HG02938 (cell line): ENCODE data around the gene IFI30.
A peak's percentile ranks its signal among the peaks of the same experiment; 100 is the strongest.

Experiments
- ATAC-seq: cut with Tn5 transposase; IDR thresholded peaks from one replicate; pipeline ENCODE4 v1.9.1; 2021; ENCODE audit warnings: mild to moderate bottlenecking, moderate library complexity; ENCODE audit not compliant: unreplicated experiment

Gene IFI30

GRCh38 chr19:18173572-18174288 is at the start of gene IFI30:
Gene IFI30, plus strand, starts transcription at chr19:18173813. Its CDS starts 29 bp downstream, at chr19:18173842.
- peak; percentile 49 for ATAC-seq

- ATAC-seq: no peak
These were observed 49.8 kb upstream of the IFI30 start for GRCh38 chr19:18123819-18124218.

GRCh38 chr19:18126097-18126496 is 47.5 kb upstream of the IFI30 start:
- ATAC-seq: no peak

GRCh38 chr19:18128044-18128443 is 45.6 kb upstream of the IFI30 start:
- no peak for ATAC-seq

GRCh38 chr19:18128805-18129204 is 44.8 kb upstream of the IFI30 start:
- ATAC-seq: no peak

GRCh38 chr19:18130523-18131242 is 42.9 kb upstream of the IFI30 start:
- no peak for ATAC-seq

- no peak for ATAC-seq
These were observed 41.6 kb upstream of the IFI30 start for GRCh38 chr19:18131841-18132596.

GRCh38 chr19:18135712-18136584 is 37.7 kb upstream of the IFI30 start:
- no peak for ATAC-seq

- no peak for ATAC-seq
These were observed 36.4 kb upstream of the IFI30 start for GRCh38 chr19:18137242-18137641.

GRCh38 chr19:18137657-18138339 is 35.8 kb upstream of the IFI30 start:
- no peak for ATAC-seq

GRCh38 chr19:18140473-18140872 is 33.1 kb upstream of the IFI30 start:
- ATAC-seq: no peak

GRCh38 chr19:18141031-18141430 is 32.6 kb upstream of the IFI30 start:
- no peak for ATAC-seq

- ATAC-seq: no peak
These were observed 29.7 kb upstream of the IFI30 start for GRCh38 chr19:18143902-18144301.

- no peak for ATAC-seq
These were observed 29.3 kb upstream of the IFI30 start for GRCh38 chr19:18144361-18144760.

- no peak for ATAC-seq
These were observed 28.7 kb upstream of the IFI30 start for GRCh38 chr19:18144906-18145305.

GRCh38 chr19:18145391-18145999 is 28.1 kb upstream of the IFI30 start:
- ATAC-seq: no peak

- no peak for ATAC-seq
These were observed 26.2 kb upstream of the IFI30 start for GRCh38 chr19:18147396-18147795.

GRCh38 chr19:18149596-18149975 is 24.0 kb upstream of the IFI30 start:
- no peak for ATAC-seq

- ATAC-seq: no peak
These were observed 22.6 kb upstream of the IFI30 start for GRCh38 chr19:18150776-18151624.
